Measurements from ENCODE around the gene WNT16.

DNA sequence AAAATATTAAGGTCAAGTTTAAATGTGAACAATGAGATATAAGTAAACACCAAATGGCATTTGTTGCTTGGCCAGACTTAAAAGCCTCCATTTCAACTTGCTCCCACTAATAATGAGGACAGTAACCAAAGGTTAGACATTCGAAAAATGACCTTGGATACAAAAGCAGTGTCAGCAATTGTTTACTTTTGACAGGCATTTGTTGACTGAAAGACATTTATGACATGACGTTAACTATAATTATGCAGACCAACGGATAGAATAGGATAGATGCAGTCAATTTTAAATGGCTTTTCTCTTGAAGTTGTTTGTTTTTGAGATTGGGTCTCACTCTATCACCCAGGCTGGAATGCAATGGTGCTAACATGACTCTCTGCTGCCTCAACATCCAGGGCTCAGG, 6.3 kb upstream of the WNT16 start:
- TF ChIP-seq, protein P1, sequence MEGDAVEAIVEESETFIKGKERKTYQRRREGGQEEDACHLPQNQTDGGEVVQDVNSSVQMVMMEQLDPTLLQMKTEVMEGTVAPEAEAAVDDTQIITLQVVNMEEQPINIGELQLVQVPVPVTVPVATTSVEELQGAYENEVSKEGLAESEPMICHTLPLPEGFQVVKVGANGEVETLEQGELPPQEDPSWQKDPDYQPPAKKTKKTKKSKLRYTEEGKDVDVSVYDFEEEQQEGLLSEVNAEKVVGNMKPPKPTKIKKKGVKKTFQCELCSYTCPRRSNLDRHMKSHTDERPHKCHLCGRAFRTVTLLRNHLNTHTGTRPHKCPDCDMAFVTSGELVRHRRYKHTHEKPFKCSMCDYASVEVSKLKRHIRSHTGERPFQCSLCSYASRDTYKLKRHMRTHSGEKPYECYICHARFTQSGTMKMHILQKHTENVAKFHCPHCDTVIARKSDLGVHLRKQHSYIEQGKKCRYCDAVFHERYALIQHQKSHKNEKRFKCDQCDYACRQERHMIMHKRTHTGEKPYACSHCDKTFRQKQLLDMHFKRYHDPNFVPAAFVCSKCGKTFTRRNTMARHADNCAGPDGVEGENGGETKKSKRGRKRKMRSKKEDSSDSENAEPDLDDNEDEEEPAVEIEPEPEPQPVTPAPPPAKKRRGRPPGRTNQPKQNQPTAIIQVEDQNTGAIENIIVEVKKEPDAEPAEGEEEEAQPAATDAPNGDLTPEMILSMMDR (IDR thresholded peaks at IDR 0.05) = no peak
- TF ChIP-seq POLR2A (IDR thresholded peaks at IDR 0.05) = no peak

All from thyroid gland (tissue), 4 donors.